ENCODE results near the gene ERBB2. TPM values are rescaled to one million over a fixed set of nuclear protein-coding genes. Genes with fewer than 3 reads are reported as not detected.

Gene ERBB2
- total RNA-seq, 1 experiment from 2014 or later, result 4,830 TPM

DNA sequence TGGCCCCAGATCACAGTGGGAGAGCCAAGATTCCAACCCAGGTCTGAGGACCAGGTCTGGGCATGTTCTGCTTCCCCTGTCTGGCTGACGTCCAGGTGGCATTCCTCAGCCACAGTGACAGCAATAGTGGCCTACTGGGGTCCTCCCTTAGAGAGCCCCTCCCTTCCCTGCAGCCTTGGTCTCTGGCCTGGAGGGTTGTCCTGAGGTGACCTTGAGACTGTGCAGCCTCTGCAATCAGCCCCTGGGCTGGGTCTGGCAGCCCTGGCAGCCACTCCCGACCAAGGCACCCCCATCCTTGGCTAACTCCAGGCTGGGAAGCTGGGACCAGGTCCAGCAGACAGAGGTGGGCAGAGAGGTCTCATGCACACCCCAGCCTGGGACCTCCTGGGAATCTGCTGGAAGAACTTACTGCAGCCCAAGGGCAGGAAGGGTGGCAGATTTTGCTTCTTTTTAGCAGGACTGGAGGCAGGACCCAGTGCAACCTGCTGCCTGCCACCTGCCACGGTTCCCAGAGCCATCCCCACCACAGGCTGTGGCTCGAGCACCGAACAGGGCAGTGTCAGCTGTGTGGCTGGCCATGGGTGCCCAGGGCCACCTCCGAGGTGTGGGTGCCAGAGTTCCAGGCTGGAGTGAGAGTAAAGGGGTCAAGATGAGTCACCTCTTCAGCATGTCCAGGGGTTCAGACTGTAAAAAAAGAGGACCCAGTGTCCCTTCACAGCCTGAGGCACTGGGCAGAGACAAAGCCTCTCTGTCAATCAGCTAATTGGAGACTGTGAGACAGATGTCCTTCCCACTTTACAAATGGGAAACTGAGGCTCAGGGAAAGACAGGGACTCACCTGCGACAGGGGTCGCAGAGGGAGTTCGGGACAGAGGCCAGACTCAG lies 50.5 kb downstream of the ERBB2 start:
- CTCF ChIA-PET, result interaction anchor here (0.6 to 161.2 kb wide), 29 partner anchors 23 to 1062 kb away, joined by 3 to 42089 read pairs (median 10); partner anchors contain the start of genes ERBB2, GRB7, GSDMA and IKZF3
- peaks cover under 1% of the 10 kb centered on the region for H3K27me3 Mint-ChIP-seq (ENCODE audit: unreplicated experiment)

DNA sequence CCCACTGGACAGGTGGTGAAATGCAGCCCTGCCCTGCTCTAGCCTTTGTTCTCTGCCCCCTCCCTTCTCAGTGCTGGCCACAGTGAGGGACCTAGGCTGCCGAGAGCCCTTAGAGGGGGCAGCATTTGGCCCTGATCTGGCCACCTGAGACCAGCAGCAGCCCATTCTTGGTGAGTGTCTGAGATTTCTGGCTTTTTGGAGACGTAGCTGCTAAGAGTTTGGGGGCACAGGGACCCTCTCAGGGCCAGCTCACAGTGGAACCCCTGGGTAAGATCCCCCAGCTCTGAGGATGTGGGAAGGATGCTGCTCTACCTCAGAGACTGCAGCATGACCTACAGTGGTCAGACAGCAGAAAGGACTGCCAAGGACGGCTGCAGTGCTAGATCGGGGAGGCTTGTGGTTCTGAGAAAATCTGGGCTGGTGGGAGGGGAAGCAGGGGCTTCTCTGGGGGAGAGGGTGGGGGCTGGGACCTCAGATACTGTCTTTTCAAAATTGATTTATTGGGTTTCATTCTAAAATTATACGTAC lies 51.2 kb downstream of the ERBB2 start:
- Mint-ChIP-seq H3K4me1 (ENCODE audit: low read depth, unreplicated experiment) (peaks cover 54% of the 10 kb centered on the region), H3K36me3 (ENCODE audit: insufficient read depth, unreplicated experiment) (peaks cover 99% of the 10 kb centered on the region), H3K27me3 (ENCODE audit: unreplicated experiment) (peaks cover 8% of the 10 kb centered on the region), H3K9me3 (ENCODE audit: low read depth, unreplicated experiment) (no peaks in the 10 kb centered on the region), H3K27ac (ENCODE audit: unreplicated experiment) (peak overlapping the region; percentile 4), H3K4me3 (ENCODE audit: low read depth, unreplicated experiment) (no peak overlapping the region)
- TF ChIP-seq, protein P1, sequence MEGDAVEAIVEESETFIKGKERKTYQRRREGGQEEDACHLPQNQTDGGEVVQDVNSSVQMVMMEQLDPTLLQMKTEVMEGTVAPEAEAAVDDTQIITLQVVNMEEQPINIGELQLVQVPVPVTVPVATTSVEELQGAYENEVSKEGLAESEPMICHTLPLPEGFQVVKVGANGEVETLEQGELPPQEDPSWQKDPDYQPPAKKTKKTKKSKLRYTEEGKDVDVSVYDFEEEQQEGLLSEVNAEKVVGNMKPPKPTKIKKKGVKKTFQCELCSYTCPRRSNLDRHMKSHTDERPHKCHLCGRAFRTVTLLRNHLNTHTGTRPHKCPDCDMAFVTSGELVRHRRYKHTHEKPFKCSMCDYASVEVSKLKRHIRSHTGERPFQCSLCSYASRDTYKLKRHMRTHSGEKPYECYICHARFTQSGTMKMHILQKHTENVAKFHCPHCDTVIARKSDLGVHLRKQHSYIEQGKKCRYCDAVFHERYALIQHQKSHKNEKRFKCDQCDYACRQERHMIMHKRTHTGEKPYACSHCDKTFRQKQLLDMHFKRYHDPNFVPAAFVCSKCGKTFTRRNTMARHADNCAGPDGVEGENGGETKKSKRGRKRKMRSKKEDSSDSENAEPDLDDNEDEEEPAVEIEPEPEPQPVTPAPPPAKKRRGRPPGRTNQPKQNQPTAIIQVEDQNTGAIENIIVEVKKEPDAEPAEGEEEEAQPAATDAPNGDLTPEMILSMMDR (IDR thresholded peaks at IDR 0.05; ENCODE audit: unreplicated experiment), result no peak
- peak; percentile 89 for DNase-seq
- BruUV-seq (replicated peaks), result no TSS peak
- CTCF ChIA-PET, result interaction anchor here (0.6 to 161.2 kb wide), 27 partner anchors 24 to 1061 kb away, joined by 3 to 42089 read pairs (median 10); partner anchors contain the start of genes ERBB2, GRB7, GSDMA and IKZF3
- intact Hi-C loops (cut with micrococcal nuclease; ENCODE audit: unreplicated experiment), result loop anchor here (5.0 kb wide), 1 partner anchor 199 kb away; no protein-coding TSS in a partner anchor

More for the DNA sequence above, 50.5 kb downstream of the ERBB2 start:
- Mint-ChIP-seq H3K36me3 (ENCODE audit: insufficient read depth, unreplicated experiment) (peaks cover 100% of the 10 kb centered on the region), H3K9me3 (ENCODE audit: low read depth, unreplicated experiment) (no peaks in the 10 kb centered on the region), H3K4me1 (ENCODE audit: low read depth, unreplicated experiment) (peaks cover 47% of the 10 kb centered on the region), H3K27ac (ENCODE audit: unreplicated experiment) (peak overlapping the region; percentile 4), H3K4me3 (ENCODE audit: low read depth, unreplicated experiment) (no peak overlapping the region)
- DNase-seq, result peak; percentile 96
- intact Hi-C loops (cut with micrococcal nuclease; ENCODE audit: unreplicated experiment), result loop anchor here (5.0 kb wide), 1 partner anchor 198 kb away; no protein-coding TSS in a partner anchor
- TF ChIP-seq, protein P1 (IDR thresholded peaks at IDR 0.05; ENCODE audit: unreplicated experiment), result no peak
- no TSS peak for BruUV-seq (replicated peaks)

DNA sequence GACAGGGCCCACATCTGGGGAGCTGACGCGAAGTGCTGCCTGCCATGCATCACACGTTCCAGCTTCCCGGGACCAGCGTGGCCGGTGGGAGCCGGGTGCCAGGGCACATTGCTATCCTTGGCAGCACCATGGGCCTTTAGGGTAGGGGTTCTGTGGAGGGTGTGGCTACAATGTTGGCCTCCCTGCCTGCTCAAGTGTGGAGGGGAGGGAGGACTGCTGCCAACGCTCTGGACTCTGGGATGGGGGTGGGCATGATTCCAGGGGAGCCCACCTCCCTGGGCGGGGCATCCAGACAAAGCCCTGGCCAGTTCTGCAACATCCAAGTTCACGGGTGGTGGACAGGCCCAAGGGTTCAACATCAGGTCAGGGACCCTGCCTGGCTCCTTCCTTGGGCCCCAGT lies 51.8 kb downstream of the ERBB2 start:
- Mint-ChIP-seq H3K9me3 (ENCODE audit: low read depth, unreplicated experiment) (no peaks in the 10 kb centered on the region), H3K4me1 (ENCODE audit: low read depth, unreplicated experiment) (peaks cover 58% of the 10 kb centered on the region), H3K4me3 (ENCODE audit: low read depth, unreplicated experiment) (no peak overlapping the region), H3K36me3 (ENCODE audit: insufficient read depth, unreplicated experiment) (peaks cover 98% of the 10 kb centered on the region), H3K27ac (ENCODE audit: unreplicated experiment) (no peak overlapping the region), H3K27me3 (ENCODE audit: unreplicated experiment) (peaks cover 13% of the 10 kb centered on the region)
- TF ChIP-seq, protein P1 (IDR thresholded peaks at IDR 0.05; ENCODE audit: unreplicated experiment), result no peak
- no TSS peak for BruUV-seq (replicated peaks)
- intact Hi-C loops (cut with micrococcal nuclease; ENCODE audit: unreplicated experiment), result loop anchor here (5.0 kb wide), 1 partner anchor 199 kb away; no protein-coding TSS in a partner anchor
- CTCF ChIA-PET, result interaction anchor here (0.6 to 161.2 kb wide), 35 partner anchors 24 to 1365 kb away, joined by 3 to 42089 read pairs (median 6); partner anchors contain the start of genes ERBB2, GRB7, GSDMA and IKZF3
- peak; percentile 88 for DNase-seq

DNA sequence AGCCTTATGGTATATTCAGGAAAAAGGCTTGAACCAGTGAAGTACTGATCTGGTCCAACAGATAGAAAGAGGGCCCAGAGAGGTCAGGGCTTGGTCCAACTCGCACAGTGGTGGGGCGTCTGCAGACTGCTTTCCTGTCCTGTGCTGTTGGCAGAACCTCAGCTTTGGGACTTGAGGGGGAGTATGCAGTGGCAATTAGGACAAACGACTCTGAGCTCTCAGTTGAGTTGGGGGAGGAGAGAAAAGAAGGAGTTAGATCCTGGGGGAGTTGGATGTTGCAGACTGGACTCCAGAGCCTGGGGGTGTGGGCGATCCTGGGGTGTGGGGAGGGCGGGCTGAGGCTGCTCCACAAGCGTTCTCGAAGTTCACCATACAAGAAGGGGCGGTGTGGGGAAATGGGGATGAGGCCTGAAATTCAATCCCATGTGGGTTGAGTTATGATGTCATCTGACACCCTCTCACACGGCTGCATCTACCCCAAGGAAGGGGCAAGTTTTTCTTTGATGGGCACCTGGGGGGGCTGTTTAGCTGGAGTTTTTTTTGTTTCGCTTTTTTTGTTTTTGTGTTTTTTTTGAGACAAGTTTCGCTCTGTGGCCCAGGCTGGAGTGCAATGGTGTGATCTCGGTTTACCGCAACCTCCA lies 52.5 kb downstream of the ERBB2 start:
- no TSS peak for BruUV-seq (replicated peaks)
- DNase-seq, result no peak
- CTCF ChIA-PET, result interaction anchor here (0.6 to 161.2 kb wide), 36 partner anchors 25 to 1330 kb away, joined by 3 to 42089 read pairs (median 28); partner anchors contain the start of genes ERBB2, GRB7, GSDMA and GSDMB
- H3K27ac Mint-ChIP-seq (ENCODE audit: unreplicated experiment), result peak overlapping the region; percentile 12
- H3K36me3 Mint-ChIP-seq (ENCODE audit: insufficient read depth, unreplicated experiment), result peaks cover 91% of the 10 kb centered on the region
- H3K9me3 Mint-ChIP-seq (ENCODE audit: low read depth, unreplicated experiment), result no peaks in the 10 kb centered on the region
- TF ChIP-seq, protein P1 (IDR thresholded peaks at IDR 0.05; ENCODE audit: unreplicated experiment), result no peak
- peak overlapping the region; percentile 63 for H3K4me3 Mint-ChIP-seq (ENCODE audit: low read depth, unreplicated experiment)
- intact Hi-C loops (cut with micrococcal nuclease; ENCODE audit: unreplicated experiment), result loop anchor here (5.0 kb wide), 1 partner anchor 200 kb away; no protein-coding TSS in a partner anchor
- H3K27me3 Mint-ChIP-seq (ENCODE audit: unreplicated experiment), result peaks cover 16% of the 10 kb centered on the region
- H3K4me1 Mint-ChIP-seq (ENCODE audit: low read depth, unreplicated experiment), result peaks cover 58% of the 10 kb centered on the region

All from Calu3 (cell line).